NB4 (cell line): ENCODE data around the gene UBE2I.

Experiments
- DNase-seq: peaks from one replicate; pipeline ENCODE4 v3.0.0; 2010; ENCODE audit warnings: low read depth
- H3K4me3 ChIP-seq: one replicate; pipeline ENCODE4 v1.5.1; 2011; ENCODE audit warnings: mild to moderate bottlenecking, low read depth, low read length, moderate library complexity
- MYC ChIP-seq: IDR thresholded peaks from 2 replicates; pipeline ENCODE4 v1.6.1; 2011; ENCODE audit warnings: low read depth, low read length
- POLR2A ChIP-seq: IDR thresholded peaks from 2 replicates; pipeline ENCODE4 v1.6.1; 2011; ENCODE audit warnings: mild to moderate bottlenecking; ENCODE audit not compliant: insufficient read length; ENCODE audit errors: extremely low read depth
- TF ChIP-seq, protein P1 (sequence below): IDR thresholded peaks from one replicate; pipeline ENCODE4 v1.5.1; 2012; ENCODE audit warnings: low read depth, low read length
- TF ChIP-seq, protein P2 (sequence below): IDR thresholded peaks from 2 replicates; pipeline ENCODE4 v1.6.1; 2011; ENCODE audit warnings: low read depth, low read length

UBE2I gene

DNA sequence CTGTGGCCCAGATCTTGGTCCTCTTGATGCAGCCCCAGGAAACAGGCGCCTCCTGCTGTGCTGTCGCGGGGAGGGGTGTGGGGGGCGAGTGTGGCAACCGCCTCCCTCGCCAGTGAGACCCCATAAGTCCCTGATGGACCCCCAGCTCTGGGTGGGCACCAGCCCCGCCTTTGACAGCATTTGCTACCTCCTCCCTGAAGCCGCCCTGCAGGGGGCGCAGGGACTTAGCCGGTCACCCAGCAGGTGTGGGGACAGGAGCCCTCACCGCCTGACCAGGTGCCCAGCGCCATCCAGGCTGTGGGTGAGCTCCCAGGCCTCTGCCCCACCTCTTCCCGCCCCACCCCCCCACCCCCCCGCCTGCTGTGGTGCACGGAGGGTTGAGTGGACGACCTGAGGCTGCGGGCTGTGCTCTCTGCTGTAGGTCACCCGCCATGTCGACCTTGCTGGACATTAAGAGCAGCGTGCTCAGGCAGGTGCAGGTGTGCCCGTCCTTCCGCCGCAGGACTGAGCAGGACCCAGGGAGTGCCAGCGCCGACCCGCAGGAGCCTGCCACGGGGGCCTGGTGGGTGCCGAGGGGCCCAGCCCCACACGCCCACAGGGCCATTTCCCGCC, 28.8 kb downstream of the UBE2I start:
- no peak overlapping the region for H3K4me3 ChIP-seq
- peak; percentile 28 for DNase-seq
- no peak for TF ChIP-seq POLR2A
- TF ChIP-seq, protein P1, sequence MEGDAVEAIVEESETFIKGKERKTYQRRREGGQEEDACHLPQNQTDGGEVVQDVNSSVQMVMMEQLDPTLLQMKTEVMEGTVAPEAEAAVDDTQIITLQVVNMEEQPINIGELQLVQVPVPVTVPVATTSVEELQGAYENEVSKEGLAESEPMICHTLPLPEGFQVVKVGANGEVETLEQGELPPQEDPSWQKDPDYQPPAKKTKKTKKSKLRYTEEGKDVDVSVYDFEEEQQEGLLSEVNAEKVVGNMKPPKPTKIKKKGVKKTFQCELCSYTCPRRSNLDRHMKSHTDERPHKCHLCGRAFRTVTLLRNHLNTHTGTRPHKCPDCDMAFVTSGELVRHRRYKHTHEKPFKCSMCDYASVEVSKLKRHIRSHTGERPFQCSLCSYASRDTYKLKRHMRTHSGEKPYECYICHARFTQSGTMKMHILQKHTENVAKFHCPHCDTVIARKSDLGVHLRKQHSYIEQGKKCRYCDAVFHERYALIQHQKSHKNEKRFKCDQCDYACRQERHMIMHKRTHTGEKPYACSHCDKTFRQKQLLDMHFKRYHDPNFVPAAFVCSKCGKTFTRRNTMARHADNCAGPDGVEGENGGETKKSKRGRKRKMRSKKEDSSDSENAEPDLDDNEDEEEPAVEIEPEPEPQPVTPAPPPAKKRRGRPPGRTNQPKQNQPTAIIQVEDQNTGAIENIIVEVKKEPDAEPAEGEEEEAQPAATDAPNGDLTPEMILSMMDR: peak; percentile 32

DNA sequence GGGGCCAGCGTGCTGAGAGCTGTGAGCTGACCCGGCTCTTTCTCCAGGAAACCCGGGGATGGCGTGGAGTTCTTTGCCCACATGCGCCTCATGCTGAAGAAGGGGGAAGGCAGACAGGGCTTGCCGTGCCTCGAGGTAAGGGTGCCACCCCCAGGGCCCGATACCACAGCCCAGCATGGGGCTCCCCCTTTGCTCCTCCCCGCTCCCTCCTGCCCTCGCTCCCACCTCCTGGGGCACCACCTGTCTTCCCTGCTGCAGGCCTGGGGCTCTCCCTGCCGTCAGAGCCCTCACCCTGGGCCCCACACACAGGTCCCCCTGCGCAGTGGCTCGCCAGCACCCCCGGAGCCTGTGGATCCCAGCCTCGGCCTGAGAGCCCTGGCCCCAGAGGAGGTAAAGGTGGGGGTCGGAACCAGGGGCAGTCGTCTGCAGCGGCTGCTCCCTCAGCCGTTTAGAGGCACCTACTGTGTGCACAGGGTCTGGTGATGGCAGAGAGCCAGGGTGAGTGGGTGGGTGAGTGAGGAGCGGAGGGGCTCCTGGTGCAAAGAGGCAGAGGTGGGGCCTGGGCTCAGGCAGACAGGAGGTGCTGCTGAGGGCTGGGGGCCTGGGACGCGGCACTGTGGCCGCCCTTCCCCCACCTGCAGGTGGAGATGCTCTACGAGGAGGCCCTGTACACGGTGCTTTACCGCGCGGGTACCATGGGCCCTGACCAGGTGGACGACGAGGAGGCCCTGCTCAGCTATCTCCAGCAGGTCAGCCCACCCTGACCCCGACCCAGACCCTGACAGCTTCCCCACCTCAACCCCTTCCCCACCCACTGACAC, 29.6 kb downstream of the UBE2I start:
- TF ChIP-seq, protein P2, sequence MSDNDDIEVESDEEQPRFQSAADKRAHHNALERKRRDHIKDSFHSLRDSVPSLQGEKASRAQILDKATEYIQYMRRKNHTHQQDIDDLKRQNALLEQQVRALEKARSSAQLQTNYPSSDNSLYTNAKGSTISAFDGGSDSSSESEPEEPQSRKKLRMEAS: no peak
- TF ChIP-seq POLR2A: no peak
- TF ChIP-seq, protein P1: no peak
- TF ChIP-seq MYC: no peak
- H3K4me3 ChIP-seq: no peak overlapping the region
- DNase-seq: no peak

DNA sequence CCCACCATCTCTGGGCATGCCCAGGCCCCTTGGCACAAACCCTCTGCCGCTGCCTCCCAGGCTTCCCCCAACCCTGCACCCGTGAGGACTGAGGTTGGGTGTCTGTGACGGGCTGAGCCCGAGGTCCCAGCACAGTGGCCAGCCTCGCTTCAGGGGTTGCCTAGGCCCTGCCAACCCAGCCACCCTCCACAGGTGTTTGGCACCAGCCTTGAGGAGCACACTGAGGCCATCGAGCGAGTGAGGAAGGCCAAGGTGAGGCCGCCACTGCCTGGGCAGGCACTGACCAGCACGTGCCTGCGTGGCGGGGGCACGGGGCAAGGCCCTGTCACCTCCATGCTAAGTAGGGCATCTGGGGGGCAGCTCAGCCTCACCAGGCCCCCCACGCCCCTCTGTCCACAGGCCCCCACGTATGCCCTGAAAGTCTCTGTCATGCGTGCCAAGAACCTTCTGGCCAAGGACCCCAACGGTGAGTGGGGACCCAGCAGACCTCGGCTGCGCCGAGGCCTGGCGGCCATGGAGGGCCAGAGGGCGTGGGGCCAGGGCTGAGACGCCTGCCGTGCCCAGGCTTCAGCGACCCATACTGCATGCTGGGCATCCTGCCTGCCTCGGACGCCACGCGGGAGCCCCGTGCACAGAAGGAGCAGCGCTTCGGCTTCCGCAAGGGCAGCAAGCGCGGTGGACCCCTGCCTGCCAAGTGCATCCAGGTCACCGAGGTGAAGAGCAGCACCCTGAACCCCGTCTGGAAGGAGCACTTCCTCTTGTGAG, 31.5 kb downstream of the UBE2I start:
- TF ChIP-seq, protein P2: no peak
- TF ChIP-seq POLR2A (no peak), MYC (no peak)
- TF ChIP-seq, protein P1: no peak
- DNase-seq: no peak
- no peak overlapping the region for H3K4me3 ChIP-seq

DNA sequence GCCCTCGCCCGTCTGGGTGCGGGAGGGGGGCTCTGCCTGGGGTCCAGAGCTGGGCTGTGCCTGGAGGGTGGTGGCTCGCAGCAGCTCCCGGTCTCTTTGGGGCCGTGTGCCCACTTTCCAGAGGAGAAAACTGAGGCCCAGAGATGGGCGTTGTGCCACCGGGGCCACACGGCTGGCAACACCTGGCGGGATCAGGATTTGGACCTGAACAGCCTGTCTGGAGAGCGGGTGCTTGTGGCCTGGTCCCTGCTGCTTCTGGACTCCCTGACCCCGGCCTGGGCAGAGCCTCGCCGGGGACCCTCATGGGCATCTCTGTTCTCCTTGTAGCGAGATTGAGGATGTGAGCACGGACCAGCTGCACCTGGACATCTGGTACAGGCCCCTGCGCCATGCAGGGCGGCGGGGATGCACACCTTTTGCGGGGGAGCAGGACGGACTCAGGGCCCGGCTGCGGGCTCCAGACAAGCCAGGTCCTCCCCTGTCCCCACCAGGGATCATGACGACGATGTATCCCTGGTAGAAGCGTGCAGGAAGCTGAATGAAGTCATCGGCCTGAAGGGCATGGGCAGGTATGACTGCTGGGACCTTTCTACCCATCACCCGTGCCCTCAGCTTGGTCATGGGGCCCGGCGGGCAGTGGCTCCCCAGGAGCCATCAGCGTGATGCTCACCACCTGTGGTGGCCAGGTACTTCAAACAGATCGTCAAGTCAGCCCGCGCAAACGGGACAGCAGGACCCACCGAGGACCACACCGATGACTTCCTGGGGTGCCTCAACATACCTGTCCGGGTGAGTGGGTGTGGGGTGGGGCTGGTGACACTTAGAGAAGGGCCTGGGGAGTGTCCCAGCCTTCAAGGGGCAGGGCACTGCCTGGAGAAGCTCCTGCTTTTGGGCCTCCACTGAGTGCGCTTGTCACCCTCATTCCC, 32.3 kb downstream of the UBE2I start:
- TF ChIP-seq, protein P1: no peak
- TF ChIP-seq POLR2A (no peak), MYC (no peak)
- TF ChIP-seq, protein P2: no peak
- no peak for DNase-seq
- H3K4me3 ChIP-seq: no peak overlapping the region
